Stomach (tissue), 9 donors: ENCODE results near the gene MAP4K1. TPM values are rescaled to one million over a fixed set of nuclear protein-coding genes. Genes with fewer than 3 reads are reported as not detected.

ENCODE experiments used
- DNase-seq, 2 donors: peaks; one replicate each; pipeline versions ENCODE4 v3.0.0 to v3.0.0-alpha.2; 2013 to 2019
- H3K27ac ChIP-seq, 5 donors: fragments of 200-600 bp in 4 of 5; sonication (generic) in 4 of 5; one replicate each; pipeline ENCODE4 v1.5.1; 2013 to 2019; ENCODE audit warnings: mild to moderate bottlenecking in 1 of 5, moderate library complexity in 1 of 5
- H3K27me3 ChIP-seq, 3 donors: fragments of 200-600 bp; sonication (generic); one replicate each; pipeline ENCODE4 v1.5.1; 2017 to 2019; ENCODE audit warnings: mixed run types in 1 of 3
- H3K36me3 ChIP-seq, 4 donors: fragments of 200-600 bp; sonication (generic); 1 replicate in 3 of 4; 2 replicates in 1 of 4; pipeline ENCODE4 v1.5.1; 2016 to 2019
- H3K4me1 ChIP-seq, 4 donors: fragments of 200-600 bp; sonication (generic); one replicate each; pipeline ENCODE4 v1.5.1; 2016 to 2019
- H3K4me3 ChIP-seq, 4 donors: fragments of 200-600 bp; sonication (generic) in 3 of 4; one replicate each; pipeline ENCODE4 v1.5.1; 2016 to 2019; ENCODE audit warnings: mild to moderate bottlenecking in 1 of 4
- H3K9me3 ChIP-seq, 4 donors: fragments of 200-600 bp; sonication (generic); one replicate each; pipeline ENCODE4 v1.5.1; 2016 to 2019
- CTCF ChIP-seq, 7 experiments: fragments of 450-650 bp in 4 of 7; fragments of 200-600 bp in 3 of 7; sonication (generic) in 3 of 7; IDR thresholded peaks; one replicate each; pipeline ENCODE4 v1.5.1; 2016 to 2019; ENCODE audit warnings: antibody characterized with exemption in 7 of 7, control low read depth in 2 of 7, mild to moderate bottlenecking in 1 of 7
- EP300 ChIP-seq: sonication (generic); formaldehyde crosslinking; IDR thresholded peaks from one replicate; pipeline ENCODE4 v1.6.1; 2017; ENCODE audit warnings: antibody characterized with exemption
- POLR2A ChIP-seq, 4 donors: fragments of 450-650 bp; IDR thresholded peaks; one replicate each; pipeline ENCODE4 v1.6.1; 2016; ENCODE audit warnings: antibody characterized with exemption in 4 of 4, control low read depth in 2 of 4, mild to moderate bottlenecking in 1 of 4, moderate library complexity in 1 of 4
- POLR2AphosphoS5 ChIP-seq, 3 donors: sonication (generic); formaldehyde crosslinking; IDR thresholded peaks; one replicate each; pipeline ENCODE4 v1.6.1; 2016; ENCODE audit warnings: antibody characterized with exemption in 3 of 3
- WGBS, 5 donors: extraction: QIAGEN DNeasy Blood & Tissue Kit in 3 of 5; methylation state at CpG; one replicate each; pipeline versions ENCODE4 v1.1.5 to v1.1.7; 2013 to 2018; 5-methylcytosine and 5-hydroxymethylcytosine counted together
- intact Hi-C: fragments of 100-400 bp; cut with DNase I; formaldehyde crosslinking; loops from one replicate; pipeline ENCODE4 v1.15.1; 2023; ENCODE audit warnings: low total_unique reads
- polyA plus RNA-seq, 3 donors: library from polyadenylated mRNA; stranded (reverse); fragments of 200-250 nt; gene quantifications; one replicate each; pipeline ENCODE4 v1.2.3, GENCODE V29; 2013
- total RNA-seq, 5 donors: library from RNA; depleted of rRNA; stranded (reverse); fragments of >200 nt; gene quantifications; one replicate each; pipeline versions ENCODE4 v1.1.0 to v1.2.3, GENCODE V29; 2014 to 2016
- donor health status: healthy with polysubstance abuse.
- donor health status: Bipolar disorder and iron deficiency.
- donor health status: healthy.

Gene MAP4K1
- total and polyA plus RNA-seq, 8 donors: 1.2 to 12.9 (median 5.0) TPM; not detected in 1

GRCh38 chr19:38538386-38538785, 79.4 kb downstream of the MAP4K1 start:
- TF ChIP-seq POLR2AphosphoS5 (IDR thresholded peaks at IDR 0.05) (no peak), EP300 (no peak), POLR2A (IDR thresholded peaks at IDR 0.05) (no peak), CTCF (IDR thresholded peaks at IDR 0.05) (no peak)
- Histone ChIP-seq H3K36me3 (no peaks in the 10 kb centered on the region), H3K9me3 (peaks cover 10 to 21% (median 18%) of the 10 kb centered on the region in 4 donors), H3K4me1 (peaks cover 6 to 21% (median 14%) of the 10 kb centered on the region in 4 donors), H3K27ac (peak overlapping the region in 4 of 5 donors; percentile 11 to 63 (median 50)), H3K27me3 (no peaks in the 10 kb centered on the region), H3K4me3 (no peak overlapping the region)
- DNase-seq: no peak
- intact Hi-C loops: no loop called here
- WGBS, 5 donors: 18 to 30% (median 24%) methylated on average over 3 of the region's 3 CpGs

Other genes starting within 250 kb of the MAP4K1 start
- 100 to 1,000 TPM in 2 of 5 donors, 10 to 100 TPM in 3; 10.7 to 282 (median 92.4) TPM for gene PSMD8, start 243.4 kb downstream of the MAP4K1 start, total RNA-seq
- gene PSMD8, start 243.4 kb downstream of the MAP4K1 start, polyA plus RNA-seq: 100 to 1,000 TPM in 2 of 3 donors, 10 to 100 TPM in 1; 99.3 to 150 (median 116) TPM
- gene GGN, start 229.9 kb downstream of the MAP4K1 start, total RNA-seq: not detected
- gene GGN, start 229.9 kb downstream of the MAP4K1 start, polyA plus RNA-seq: under 1 TPM in 2 of 3 donors, not detected in 1; 0.19 to 0.30 TPM
- gene SPRED3, start 229.3 kb downstream of the MAP4K1 start, total RNA-seq: 1 to 10 TPM in 2 of 5 donors, not detected in 3; 1.7 to 3.6 TPM
- under 1 TPM in 2 of 3 donors, not detected in 1; 0.12 to 0.33 TPM for gene SPRED3, start 229.3 kb downstream of the MAP4K1 start, polyA plus RNA-seq
- gene FAM98C, start 214.9 kb downstream of the MAP4K1 start, total RNA-seq: 100 to 1,000 TPM in 1 of 5 donors, 10 to 100 TPM in 3, 1 to 10 TPM in 1; 4.0 to 222 (median 18.7) TPM
- 10 to 100 TPM; 18.3 to 40.7 (median 35.1) TPM for gene FAM98C, start 214.9 kb downstream of the MAP4K1 start, polyA plus RNA-seq
- 1 to 10 TPM in 2 of 5 donors, under 1 TPM in 1, not detected in 2; 0.55 to 8.4 (median 4.0) TPM for gene RASGRP4, start 191.7 kb downstream of the MAP4K1 start, total RNA-seq
- 1 to 10 TPM in 2 of 3 donors, under 1 TPM in 1; 0.40 to 1.8 (median 1.5) TPM for gene RASGRP4, start 191.7 kb downstream of the MAP4K1 start, polyA plus RNA-seq
- 10 to 100 TPM in 1 of 5 donors, 1 to 10 TPM in 2, under 1 TPM in 2; under 0.01 to 10.7 (median 1.7) TPM for gene RYR1, start 184.3 kb downstream of the MAP4K1 start, total RNA-seq
- 1 to 10 TPM in 1 of 3 donors, under 1 TPM in 2; 0.46 to 3.6 (median 0.68) TPM for gene RYR1, start 184.3 kb downstream of the MAP4K1 start, polyA plus RNA-seq
- 100 to 1,000 TPM; 203 to 889 (median 283) TPM for gene EIF3K, start 1.2 kb upstream of the MAP4K1 start, total RNA-seq
- gene EIF3K, start 1.2 kb upstream of the MAP4K1 start, polyA plus RNA-seq: 100 to 1,000 TPM; 347 to 495 (median 349) TPM
- 100 to 1,000 TPM; 254 to 343 (median 319) TPM for gene ACTN4, start 29.7 kb upstream of the MAP4K1 start, total RNA-seq
- 10 to 100 TPM; 55.3 to 87.2 (median 75.0) TPM for gene ACTN4, start 29.7 kb upstream of the MAP4K1 start, polyA plus RNA-seq
- gene CAPN12, start 126.5 kb upstream of the MAP4K1 start, total RNA-seq: 10 to 100 TPM in 1 of 5 donors, 1 to 10 TPM in 4; 1.2 to 33.3 (median 4.8) TPM
- gene CAPN12, start 126.5 kb upstream of the MAP4K1 start, polyA plus RNA-seq: 10 to 100 TPM in 2 of 3 donors, 1 to 10 TPM in 1; 3.4 to 16.9 (median 16.3) TPM
- gene LGALS7, start 155.6 kb upstream of the MAP4K1 start, total RNA-seq: 1 to 10 TPM in 1 of 5 donors, not detected in 4; 2.0 TPM
- 1,000 to 10,000 TPM in 1 of 3 donors, 1 to 10 TPM in 1, not detected in 1; 1.7 to 1,381 TPM for gene LGALS7, start 155.6 kb upstream of the MAP4K1 start, polyA plus RNA-seq
- gene LGALS7B, start 171.2 kb upstream of the MAP4K1 start, total RNA-seq: not detected
- gene LGALS7B, start 171.2 kb upstream of the MAP4K1 start, polyA plus RNA-seq: 100 to 1,000 TPM in 1 of 3 donors, 1 to 10 TPM in 2; 3.6 to 980 (median 4.6) TPM
- gene LGALS4, start 195.0 kb upstream of the MAP4K1 start, total RNA-seq: 1,000 to 10,000 TPM in 1 of 5 donors, 100 to 1,000 TPM in 3, 10 to 100 TPM in 1; 32.1 to 1,765 (median 113) TPM
- 100 to 1,000 TPM in 1 of 3 donors, 10 to 100 TPM in 2; 23.5 to 627 (median 80.1) TPM for gene LGALS4, start 195.0 kb upstream of the MAP4K1 start, polyA plus RNA-seq
- 100 to 1,000 TPM in 2 of 5 donors, 10 to 100 TPM in 3; 32.9 to 720 (median 94.6) TPM for gene ECH1, start 213.8 kb upstream of the MAP4K1 start, total RNA-seq
- 100 to 1,000 TPM; 161 to 270 (median 228) TPM for gene ECH1, start 213.8 kb upstream of the MAP4K1 start, polyA plus RNA-seq
- 100 to 1,000 TPM; 148 to 242 (median 169) TPM for gene HNRNPL, start 232.0 kb upstream of the MAP4K1 start, total RNA-seq
- gene HNRNPL, start 232.0 kb upstream of the MAP4K1 start, polyA plus RNA-seq: 100 to 1,000 TPM; 111 to 151 (median 114) TPM